Testis (tissue), 2 donors: ENCODE measurements around the gene TTC27.

ENCODE experiments used
- CTCF ChIP-seq, 3 experiments: fragments of 450-650 bp in 2 of 3; fragments of 200-600 bp in 1 of 3; sonication (generic) in 1 of 3; IDR thresholded peaks; one replicate each; pipeline ENCODE4 v1.5.1; 2016 to 2019; ENCODE audit warnings: antibody characterized with exemption in 3 of 3, mild to moderate bottlenecking in 2 of 3, moderate library complexity in 1 of 3
- POLR2A ChIP-seq: fragments of 450-650 bp; IDR thresholded peaks from one replicate; pipeline ENCODE4 v1.6.1; 2017; ENCODE audit warnings: antibody characterized with exemption, mild to moderate bottlenecking, moderate library complexity

- TF ChIP-seq POLR2A (no peak), CTCF (IDR thresholded peaks at IDR 0.05) (no peak)
These were observed 156.1 kb downstream of the TTC27 start for GRCh38 chr2:32783933-32784332.
